K562 (cell line): Measurements from ENCODE around the gene UBR4. TPM values are rescaled to one million over a fixed set of nuclear protein-coding genes. Genes with fewer than 3 reads are reported as not detected.

Experiments used
- CEBPZ ChIP-seq: fragments of 150-350 bp; IDR thresholded peaks from 2 replicates; pipeline ENCODE4 v1.6.1; 2014; ENCODE audit warnings: low read depth, mild to moderate bottlenecking, low read length, borderline replicate concordance
- KLF1 ChIP-seq: fragments of 450-650 bp; IDR thresholded peaks from 2 replicates; pipeline ENCODE4 v1.6.1; 2016; ENCODE audit warnings: missing genetic modification characterization, missing compliant biosample characterization
- LEF1 ChIP-seq: fragments of 450-650 bp; IDR thresholded peaks from 2 replicates; pipeline ENCODE4 v1.6.1; 2016; ENCODE audit warnings: mild to moderate bottlenecking
- NFIX ChIP-seq: fragments of 250-450 bp; sonication (Bioruptor Pico); IDR thresholded peaks from 2 replicates; pipeline ENCODE4 v1.4.0; 2020; ENCODE audit warnings: low read depth, mild to moderate bottlenecking, moderate library complexity
- POU5F1 ChIP-seq: fragments of 150-350 bp; IDR thresholded peaks from 2 replicates; pipeline ENCODE4 v1.6.1; 2014; ENCODE audit warnings: borderline replicate concordance, low read length, low read depth, mild to moderate bottlenecking; ENCODE audit not compliant: partially characterized antibody
- RAD21 ChIP-seq, 2 experiments: fragments of 250-450 bp in 1 of 2; fragments of 450-650 bp in 1 of 2; sonication (Bioruptor Pico) in 1 of 2; formaldehyde crosslinking in 1 of 2; IDR thresholded peaks in 1 of 2; conservative IDR thresholded peaks in 1 of 2; 2 replicates each; pipeline versions ENCODE4 v1.4.0 to v1.8.0; 2020 to 2022; ENCODE audit warnings: mild to moderate bottlenecking in 2 of 2, moderate library complexity in 1 of 2
- REST ChIP-seq, 2 experiments: fragments of 450-650 bp; formaldehyde crosslinking in 1 of 2; IDR thresholded peaks; 2 replicates each; pipeline versions ENCODE4 v1.4.0 to v1.6.1; 2014 to 2020; ENCODE audit warnings: mild to moderate bottlenecking in 2 of 2, borderline replicate concordance in 1 of 2, low read depth in 1 of 2
- RFX5 ChIP-seq: IDR thresholded peaks from 2 replicates; pipeline ENCODE4 v1.6.1; 2011; ENCODE audit warnings: low read depth, mild to moderate bottlenecking, improper control_type of control experiment, low read length
- ZNF232 ChIP-seq: sonication (generic); formaldehyde crosslinking; IDR thresholded peaks from 2 replicates; pipeline ENCODE4 v1.8.0; 2022; ENCODE audit warnings: mild to moderate bottlenecking, missing genetic modification reagents
- ZNF274 ChIP-seq: IDR thresholded peaks from 2 replicates; pipeline ENCODE4 v1.6.1; 2011; ENCODE audit warnings: low read depth, mild to moderate bottlenecking, low read length, moderate library complexity, borderline replicate concordance
- ZNF316 ChIP-seq: fragments of 450-650 bp; IDR thresholded peaks from 2 replicates; pipeline ENCODE4 v1.6.1; 2016
- polyA plus RNA-seq, 8 experiments: library from polyadenylated mRNA; depleted of rRNA in 4 of 8; stranded (reverse) in 5 of 8; unstranded in 3 of 8; fragments of >200 nt; fragmentation: Nextera tagmentation in 2 of 8; fragmentation: Illumina TruSeq in 1 of 8; extraction: Ambion mirVana in 2 of 8; extraction: Trizol in 1 of 8; gene quantifications; 2 replicates each; pipeline versions ENCODE4 v1.2.1 to v1.2.3, GENCODE V29; 2011 to 2014; ENCODE audit warnings: inconsistent platforms in 1 of 8, missing spikeins in 1 of 8
- total RNA-seq, 7 experiments: library from RNA; depleted of rRNA in 6 of 7; stranded (reverse); fragments of >200 nt in 6 of 7; fragmentation: Illumina TruSeq in 2 of 7; extraction: Trizol in 2 of 7; gene quantifications; 2 replicates each; pipeline versions ENCODE4 v1.2.1 to v1.2.3, GENCODE V29; 2011 to 2021; ENCODE audit warnings: low replicate concordance in 1 of 7
- TF ChIP-seq, protein P1 (sequence below): IDR thresholded peaks from 2 replicates; pipeline ENCODE4 v1.6.1; 2011; ENCODE audit warnings: borderline replicate concordance, low read depth, mild to moderate bottlenecking, moderate library complexity, low read length; ENCODE audit not compliant: insufficient read depth, poor library complexity, severe bottlenecking

The UBR4 gene
- total and polyA plus RNA-seq, 9 of the 15 experiments (the other 6 are each of a cell fraction or from before 2014, with no cell fraction given), result 55.4 to 277 (median 123) TPM

- TF ChIP-seq ZNF274 (no peak; the same call in 1 of the 2 replicates), KLF1 (tag) (peak; percentile 90), LEF1 (no peak), RFX5 (no peak; the same call in 1 of the 2 replicates), ZNF316 (no peak), POU5F1 (no peak), REST (IDR thresholded peaks at IDR 0.05; ENCODE audit: borderline replicate concordance) (no peak), REST (CRISPR knock-in tag; IDR thresholded peaks at IDR 0.05; ENCODE audit: low read depth) (peak; percentile 24; the same call in 1 of the 2 replicates), NFIX (CRISPR knock-in tag) (no peak), RAD21 (CRISPR knock-in tag; conservative IDR thresholded peaks at IDR 0.05 in 1 of 2, IDR thresholded peaks at IDR 0.05 in 1 of 2) (no peak; a peak in 1 of 4 replicates), CEBPZ (no peak), ZNF232 (CRISPR knock-in tag) (peak; percentile 60; the same call in 1 of the 2 replicates)
- TF ChIP-seq, protein P1, sequence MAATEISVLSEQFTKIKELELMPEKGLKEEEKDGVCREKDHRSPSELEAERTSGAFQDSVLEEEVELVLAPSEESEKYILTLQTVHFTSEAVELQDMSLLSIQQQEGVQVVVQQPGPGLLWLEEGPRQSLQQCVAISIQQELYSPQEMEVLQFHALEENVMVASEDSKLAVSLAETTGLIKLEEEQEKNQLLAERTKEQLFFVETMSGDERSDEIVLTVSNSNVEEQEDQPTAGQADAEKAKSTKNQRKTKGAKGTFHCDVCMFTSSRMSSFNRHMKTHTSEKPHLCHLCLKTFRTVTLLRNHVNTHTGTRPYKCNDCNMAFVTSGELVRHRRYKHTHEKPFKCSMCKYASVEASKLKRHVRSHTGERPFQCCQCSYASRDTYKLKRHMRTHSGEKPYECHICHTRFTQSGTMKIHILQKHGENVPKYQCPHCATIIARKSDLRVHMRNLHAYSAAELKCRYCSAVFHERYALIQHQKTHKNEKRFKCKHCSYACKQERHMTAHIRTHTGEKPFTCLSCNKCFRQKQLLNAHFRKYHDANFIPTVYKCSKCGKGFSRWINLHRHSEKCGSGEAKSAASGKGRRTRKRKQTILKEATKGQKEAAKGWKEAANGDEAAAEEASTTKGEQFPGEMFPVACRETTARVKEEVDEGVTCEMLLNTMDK, result peak; percentile 9
These were observed at the start of gene UBR4 (continued) for GRCh38 chr1:19209990-19210771.
